Endothelial cell of umbilical vein (primary cell): ENCODE results near the gene ZC3H12C. TPM values are rescaled to one million over a fixed set of nuclear protein-coding genes. Genes with fewer than 3 reads are reported as not detected.

Experiments used
- BruUV-seq: library from RNA; stranded (reverse); fragments of 400-500 nt; replicated peaks from 2 replicates; lab custom pipeline; 2021; lab: Mats Ljungman, UMichigan
- CTCF ChIA-PET: fragments of 300-600, 350-600 bp; sonication (Branson Sonifier 250); formaldehyde crosslinking; loops from one replicate; lab custom pipeline; 2021; ENCODE audit warnings: antibody characterized with exemption, inconsistent platforms; lab: Charles Lee
- POLR2A ChIA-PET: fragments of 300-600, 350-600 bp; sonication (Branson Sonifier 250); formaldehyde crosslinking; loops from one replicate; lab custom pipeline; 2021; ENCODE audit warnings: antibody characterized with exemption, inconsistent platforms; lab: Charles Lee
- DNase-seq: peaks from one replicate; pipeline ENCODE4 v3.0.0-alpha.2; 2011; ENCODE audit warnings: low read depth, low spot score
- FAIRE-seq: peaks from 2 replicates; lab custom pipeline; 2011; peaks lifted over from hg19 to GRCh38; lab: Jason Lieb, UNC
- H2AFZ ChIP-seq: 2 replicates; pipeline ENCODE4 v1.6.0; 2012; ENCODE audit warnings: low read depth, low read length, control low read depth, inconsistent platforms
- H3K27ac ChIP-seq: 2 replicates; pipeline ENCODE4 v1.5.1; 2011; ENCODE audit warnings: low read depth, mild to moderate bottlenecking, control low read depth, low read length, moderate library complexity; ENCODE audit not compliant: insufficient read depth
- H3K27me3 ChIP-seq, 2 experiments: 2 replicates each; pipeline versions ENCODE4 v1.6.0 to v1.6.1; 2011; ENCODE audit warnings: low read length in 2 of 2, mixed read lengths in 1 of 2; ENCODE audit not compliant: control insufficient read depth in 2 of 2, insufficient read depth in 2 of 2
- H3K36me3 ChIP-seq, 2 experiments: 2 replicates in 1 of 2; 3 replicates in 1 of 2; pipeline ENCODE4 v1.5.1; 2011; ENCODE audit warnings: low read length in 2 of 2, mild to moderate bottlenecking in 1 of 2, moderate library complexity in 1 of 2; ENCODE audit not compliant: control insufficient read depth in 2 of 2, insufficient read depth in 2 of 2; ENCODE audit errors: extremely low read depth in 1 of 2
- H3K4me1 ChIP-seq: 3 replicates; pipeline ENCODE4 v1.5.1; 2011; ENCODE audit warnings: mild to moderate bottlenecking, low read length; ENCODE audit not compliant: control insufficient read depth, insufficient read depth; ENCODE audit errors: extremely low read depth
- H3K4me2 ChIP-seq: 2 replicates; pipeline ENCODE4 v1.6.1; 2011; ENCODE audit warnings: low read length, control low read depth, mixed read lengths; ENCODE audit not compliant: insufficient read depth
- H3K4me3 ChIP-seq, 3 experiments: fragments of 200-600 bp in 1 of 3; sonication (generic), shearing (Covaris generic) in 1 of 3; replicated peaks in 1 of 3; 2 replicates each; pipeline ENCODE4 v1.5.1; 2011 to 2016; ENCODE audit warnings: control low read depth in 3 of 3, low read length in 3 of 3, mild to moderate bottlenecking in 2 of 3, inconsistent platforms in 1 of 3, low read depth in 1 of 3, moderate library complexity in 1 of 3; ENCODE audit not compliant: insufficient read depth in 1 of 3
- H3K79me2 ChIP-seq: 2 replicates; pipeline ENCODE4 v1.6.0; 2012; ENCODE audit warnings: low read length, inconsistent platforms; ENCODE audit not compliant: control insufficient read depth, insufficient read depth
- H3K9ac ChIP-seq: replicated peaks from 2 replicates; pipeline ENCODE3; 2011; ENCODE audit warnings: low read length, control low read depth; ENCODE audit not compliant: insufficient read depth; ENCODE audit errors: extremely low read depth
- H3K9me1 ChIP-seq: replicated peaks from 3 replicates; pipeline ENCODE4 v1.6.0; 2011; ENCODE audit warnings: mild to moderate bottlenecking, low read length; ENCODE audit not compliant: control insufficient read depth, insufficient read depth; ENCODE audit errors: extremely low read depth
- H3K9me3 ChIP-seq: replicated peaks from 2 replicates; pipeline ENCODE4 v1.5.1; 2012; ENCODE audit warnings: low read length, inconsistent platforms; ENCODE audit not compliant: control insufficient read depth, insufficient read depth
- H4K20me1 ChIP-seq: replicated peaks from 2 replicates; pipeline ENCODE3; 2011; ENCODE audit warnings: mild to moderate bottlenecking, low read length; ENCODE audit not compliant: control insufficient read depth, insufficient read depth; ENCODE audit errors: extremely low read depth
- EZH2 ChIP-seq: IDR thresholded peaks from 2 replicates; pipeline ENCODE4 v1.6.1; 2012; ENCODE audit warnings: borderline replicate concordance, low read depth, mild to moderate bottlenecking, moderate library complexity, low read length, inconsistent platforms; ENCODE audit not compliant: severe bottlenecking
- FOS ChIP-seq: IDR thresholded peaks from 2 replicates; pipeline ENCODE4 v1.6.1; 2011; ENCODE audit warnings: mild to moderate bottlenecking, low read length, moderate library complexity, borderline replicate concordance; ENCODE audit not compliant: insufficient read depth
- GATA2 ChIP-seq: IDR thresholded peaks from 2 replicates; pipeline ENCODE4 v1.7.0; 2011; ENCODE audit warnings: low read depth, mild to moderate bottlenecking, moderate library complexity, mixed read lengths, low read length; ENCODE audit not compliant: insufficient read length, insufficient read depth
- JUN ChIP-seq: IDR thresholded peaks from 2 replicates; pipeline ENCODE4 v1.6.1; 2011; ENCODE audit warnings: borderline replicate concordance, low read depth; ENCODE audit not compliant: insufficient read length, insufficient read depth
- MYC ChIP-seq: IDR thresholded peaks from one replicate; pipeline ENCODE4 v1.6.1; 2011; ENCODE audit warnings: mild to moderate bottlenecking, low read depth, low read length
- POLR2A ChIP-seq: IDR thresholded peaks from 2 replicates; pipeline ENCODE4 v1.6.1; 2012; ENCODE audit warnings: low read depth, mild to moderate bottlenecking, control low read depth, low read length
- POLR2AphosphoS5 ChIP-seq: IDR thresholded peaks from 2 replicates; pipeline ENCODE4 v1.6.1; 2012; ENCODE audit warnings: low read depth, mild to moderate bottlenecking, control low read depth, low read length, moderate library complexity; ENCODE audit not compliant: insufficient read depth
- dilution Hi-C: fragments of 300-500 bp; cut with MboI; formaldehyde crosslinking; loops from one replicate; pipeline ENCODE4 v1.15.0; 2019; ENCODE audit warnings: low sequenced_read_pairs; ENCODE audit not compliant: extremely low pct_ligation_motif_present
- intact Hi-C: fragments of 100-400 bp; cut with micrococcal nuclease; formaldehyde crosslinking; loops from one replicate; pipeline ENCODE4 v1.10.0; 2022
- polyA plus RNA-seq, 4 experiments: library from polyadenylated mRNA; depleted of rRNA in 3 of 4; stranded (reverse) in 3 of 4; unstranded in 1 of 4; fragments of >200 nt; gene quantifications; 2 replicates each; pipeline versions ENCODE4 v1.2.1 to v1.2.3, GENCODE V29; 2011 to 2012; ENCODE audit warnings: missing spikeins in 1 of 4
- total RNA-seq: library from RNA; stranded (reverse); gene quantifications from 2 replicates; pipeline ENCODE4 v1.2.3, GENCODE V29; 2021
- TF ChIP-seq, protein P1 (sequence below), 2 donors: IDR thresholded peaks; 1 replicate in 1 of 2; 2 replicates in 1 of 2; pipeline ENCODE4 v1.5.1; 2011; ENCODE audit warnings: low read length in 2 of 2, mild to moderate bottlenecking in 2 of 2, moderate library complexity in 2 of 2, control low read depth in 1 of 2, inconsistent platforms in 1 of 2, low read depth in 1 of 2; ENCODE audit not compliant: insufficient read depth in 1 of 2; ENCODE audit errors: extremely low read depth in 1 of 2
- TF ChIP-seq, protein P2 (sequence below): IDR thresholded peaks from 2 replicates; pipeline ENCODE4 v1.6.1; 2011; ENCODE audit not compliant: insufficient read depth, insufficient read length

Gene ZC3H12C
- total and polyA plus RNA-seq, 2 donors (not counting 3 experiments of a cell fraction or from before 2014, with no cell fraction given), result 5.5 to 14.7 TPM

DNA sequence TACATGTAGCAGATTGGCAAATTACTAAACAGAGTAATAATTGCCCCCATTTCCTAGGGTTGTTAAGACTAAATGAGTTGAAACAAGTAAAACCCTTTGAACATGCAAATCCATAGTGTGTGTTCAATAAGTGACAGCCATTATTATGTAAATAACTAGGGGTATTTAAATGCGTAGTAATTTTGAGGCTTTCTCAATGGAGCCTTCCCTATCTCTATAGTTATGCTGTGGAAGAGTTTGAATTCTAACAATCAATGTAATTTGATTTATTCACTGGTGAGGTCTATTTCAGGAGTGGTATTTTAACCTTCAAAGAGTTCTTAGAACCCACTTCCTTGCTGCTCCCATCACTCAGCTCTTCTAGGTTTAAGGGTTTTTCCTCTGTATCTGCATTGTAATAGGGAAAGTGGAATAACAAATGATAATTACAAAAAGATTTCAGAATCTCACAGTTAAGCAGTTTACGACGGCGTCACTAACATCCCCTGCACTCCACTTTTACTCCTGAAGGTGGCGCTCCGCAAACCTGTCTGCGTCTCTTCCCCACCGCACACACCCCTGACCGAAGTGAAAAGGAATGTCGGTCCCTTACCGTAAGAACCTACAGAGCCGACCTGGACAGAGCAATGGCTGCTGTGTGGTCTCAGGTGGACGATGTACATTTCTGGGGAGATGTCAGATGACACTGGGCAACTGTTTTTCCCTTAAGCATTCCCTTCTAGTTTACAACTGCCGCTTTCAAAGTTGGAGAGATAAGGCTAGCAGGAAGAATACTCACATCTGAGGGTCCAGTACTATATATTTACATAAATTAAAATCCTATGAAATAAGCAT is 80.8 kb downstream of the ZC3H12C start:
- peak overlapping the region; percentile 65 for H3K4me2 ChIP-seq
- H3K9ac ChIP-seq, result no peak overlapping the region
- H3K27me3 ChIP-seq, result no peaks in the 10 kb centered on the region
- ChIA-PET CTCF (interaction anchor here (0.7 to 1.6 kb wide), 4 partner anchors 8 to 26 kb away, joined by 3 read pairs; no protein-coding TSS in a partner anchor), POLR2A (no interaction called here)
- DNase-seq (peak; percentile 77), FAIRE-seq (peak; percentile 83)
- dilution Hi-C loops (no loop called here), intact Hi-C loops (loop anchor here (1.0 to 5.0 kb wide), 6 partner anchors 22 to 259 kb away; partner anchors contain the start of gene ZC3H12C)
- peak overlapping the region; percentile 48 for H2AFZ ChIP-seq
- H4K20me1 ChIP-seq, result no peaks in the 10 kb centered on the region
- H3K9me3 ChIP-seq, result no peaks in the 10 kb centered on the region
- no peaks in the 10 kb centered on the region for H3K36me3 ChIP-seq
- no peak overlapping the region for H3K27ac ChIP-seq
- H3K4me3 ChIP-seq, result peak overlapping the region in 1 of 3 experiments; percentile 34
- BruUV-seq, result no TSS peak
- H3K79me2 ChIP-seq, result no peaks in the 10 kb centered on the region
- H3K9me1 ChIP-seq, result no peaks in the 10 kb centered on the region
- H3K4me1 ChIP-seq, result peaks cover 7% of the 10 kb centered on the region
- no peak for TF ChIP-seq POLR2A
- no peak for TF ChIP-seq POLR2AphosphoS5
- TF ChIP-seq, protein P1, sequence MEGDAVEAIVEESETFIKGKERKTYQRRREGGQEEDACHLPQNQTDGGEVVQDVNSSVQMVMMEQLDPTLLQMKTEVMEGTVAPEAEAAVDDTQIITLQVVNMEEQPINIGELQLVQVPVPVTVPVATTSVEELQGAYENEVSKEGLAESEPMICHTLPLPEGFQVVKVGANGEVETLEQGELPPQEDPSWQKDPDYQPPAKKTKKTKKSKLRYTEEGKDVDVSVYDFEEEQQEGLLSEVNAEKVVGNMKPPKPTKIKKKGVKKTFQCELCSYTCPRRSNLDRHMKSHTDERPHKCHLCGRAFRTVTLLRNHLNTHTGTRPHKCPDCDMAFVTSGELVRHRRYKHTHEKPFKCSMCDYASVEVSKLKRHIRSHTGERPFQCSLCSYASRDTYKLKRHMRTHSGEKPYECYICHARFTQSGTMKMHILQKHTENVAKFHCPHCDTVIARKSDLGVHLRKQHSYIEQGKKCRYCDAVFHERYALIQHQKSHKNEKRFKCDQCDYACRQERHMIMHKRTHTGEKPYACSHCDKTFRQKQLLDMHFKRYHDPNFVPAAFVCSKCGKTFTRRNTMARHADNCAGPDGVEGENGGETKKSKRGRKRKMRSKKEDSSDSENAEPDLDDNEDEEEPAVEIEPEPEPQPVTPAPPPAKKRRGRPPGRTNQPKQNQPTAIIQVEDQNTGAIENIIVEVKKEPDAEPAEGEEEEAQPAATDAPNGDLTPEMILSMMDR (IDR thresholded peaks at IDR 0.05; ENCODE audit: extremely low read depth in 1 of 2, insufficient read depth in 1 of 2, low read depth in 1 of 2, low read length in 2 of 2), result peak; percentile 87 to 92
- TF ChIP-seq MYC, result no peak
- TF ChIP-seq JUN, result no peak
- TF ChIP-seq FOS, result no peak
- TF ChIP-seq, protein P2, sequence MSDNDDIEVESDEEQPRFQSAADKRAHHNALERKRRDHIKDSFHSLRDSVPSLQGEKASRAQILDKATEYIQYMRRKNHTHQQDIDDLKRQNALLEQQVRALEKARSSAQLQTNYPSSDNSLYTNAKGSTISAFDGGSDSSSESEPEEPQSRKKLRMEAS, result no peak
- no peak for TF ChIP-seq EZH2
- TF ChIP-seq GATA2, result peak; percentile 25
